NB4 (cell line): ENCODE results near the gene AUTS2.

Experiments used
- DNase-seq: peaks from one replicate; pipeline ENCODE4 v3.0.0; 2010; ENCODE audit warnings: low read depth
- H3K4me3 ChIP-seq: one replicate; pipeline ENCODE4 v1.5.1; 2011; ENCODE audit warnings: mild to moderate bottlenecking, low read depth, low read length, moderate library complexity
- MYC ChIP-seq: IDR thresholded peaks from 2 replicates; pipeline ENCODE4 v1.6.1; 2011; ENCODE audit warnings: low read depth, low read length
- POLR2A ChIP-seq: IDR thresholded peaks from 2 replicates; pipeline ENCODE4 v1.6.1; 2011; ENCODE audit warnings: mild to moderate bottlenecking; ENCODE audit not compliant: insufficient read length; ENCODE audit errors: extremely low read depth
- TF ChIP-seq, protein P1 (sequence below): IDR thresholded peaks from 2 replicates; pipeline ENCODE4 v1.6.1; 2011; ENCODE audit warnings: low read depth, low read length
- TF ChIP-seq, protein P2 (sequence below): IDR thresholded peaks from one replicate; pipeline ENCODE4 v1.5.1; 2012; ENCODE audit warnings: low read depth, low read length

Gene AUTS2

GRCh38 chr7:69879989-69880388 is 281.7 kb downstream of the AUTS2 start:
- DNase-seq, result no peak
- TF ChIP-seq, protein P1, sequence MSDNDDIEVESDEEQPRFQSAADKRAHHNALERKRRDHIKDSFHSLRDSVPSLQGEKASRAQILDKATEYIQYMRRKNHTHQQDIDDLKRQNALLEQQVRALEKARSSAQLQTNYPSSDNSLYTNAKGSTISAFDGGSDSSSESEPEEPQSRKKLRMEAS, result no peak
- TF ChIP-seq, protein P2, sequence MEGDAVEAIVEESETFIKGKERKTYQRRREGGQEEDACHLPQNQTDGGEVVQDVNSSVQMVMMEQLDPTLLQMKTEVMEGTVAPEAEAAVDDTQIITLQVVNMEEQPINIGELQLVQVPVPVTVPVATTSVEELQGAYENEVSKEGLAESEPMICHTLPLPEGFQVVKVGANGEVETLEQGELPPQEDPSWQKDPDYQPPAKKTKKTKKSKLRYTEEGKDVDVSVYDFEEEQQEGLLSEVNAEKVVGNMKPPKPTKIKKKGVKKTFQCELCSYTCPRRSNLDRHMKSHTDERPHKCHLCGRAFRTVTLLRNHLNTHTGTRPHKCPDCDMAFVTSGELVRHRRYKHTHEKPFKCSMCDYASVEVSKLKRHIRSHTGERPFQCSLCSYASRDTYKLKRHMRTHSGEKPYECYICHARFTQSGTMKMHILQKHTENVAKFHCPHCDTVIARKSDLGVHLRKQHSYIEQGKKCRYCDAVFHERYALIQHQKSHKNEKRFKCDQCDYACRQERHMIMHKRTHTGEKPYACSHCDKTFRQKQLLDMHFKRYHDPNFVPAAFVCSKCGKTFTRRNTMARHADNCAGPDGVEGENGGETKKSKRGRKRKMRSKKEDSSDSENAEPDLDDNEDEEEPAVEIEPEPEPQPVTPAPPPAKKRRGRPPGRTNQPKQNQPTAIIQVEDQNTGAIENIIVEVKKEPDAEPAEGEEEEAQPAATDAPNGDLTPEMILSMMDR, result no peak
- TF ChIP-seq MYC, result no peak
- no peak for TF ChIP-seq POLR2A
- no peak overlapping the region for H3K4me3 ChIP-seq

GRCh38 chr7:69880840-69881239 is 282.6 kb downstream of the AUTS2 start:
- no peak for DNase-seq
- no peak overlapping the region for H3K4me3 ChIP-seq
- TF ChIP-seq, protein P2, result no peak
- TF ChIP-seq POLR2A, result no peak
- TF ChIP-seq, protein P1, result no peak
- no peak for TF ChIP-seq MYC

GRCh38 chr7:69882269-69882668 is 284.0 kb downstream of the AUTS2 start:
- H3K4me3 ChIP-seq, result no peak overlapping the region
- DNase-seq, result no peak
- TF ChIP-seq POLR2A, result no peak
- TF ChIP-seq, protein P2, result no peak
- no peak for TF ChIP-seq MYC
- TF ChIP-seq, protein P1, result no peak

DNA sequence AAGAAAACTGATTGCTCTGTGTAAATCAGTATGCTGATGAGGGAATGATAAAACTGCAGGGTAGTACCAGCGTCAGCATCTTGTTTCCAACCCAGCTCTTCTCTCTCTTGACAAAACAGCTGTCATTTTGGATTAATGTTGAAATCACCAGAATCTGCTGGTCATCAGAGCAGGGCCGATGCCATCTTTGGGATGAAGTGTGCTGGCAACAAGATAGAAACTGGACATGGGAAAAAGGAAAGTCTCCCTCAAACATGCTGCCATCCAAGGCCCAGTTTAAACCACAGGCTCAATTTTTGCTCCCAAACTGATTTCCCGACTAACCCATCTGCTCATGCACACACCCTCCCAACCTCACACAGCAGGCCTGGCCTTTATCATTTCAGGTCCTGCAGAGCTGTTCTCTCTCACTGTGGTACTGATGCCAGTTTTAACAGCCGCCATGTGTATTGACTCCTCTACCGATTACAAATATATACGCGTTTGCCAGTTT is 285.2 kb downstream of the AUTS2 start:
- TF ChIP-seq, protein P1, result no peak
- TF ChIP-seq, protein P2, result no peak
- TF ChIP-seq POLR2A (no peak), MYC (no peak)
- no peak for DNase-seq
- H3K4me3 ChIP-seq, result no peak overlapping the region

DNA sequence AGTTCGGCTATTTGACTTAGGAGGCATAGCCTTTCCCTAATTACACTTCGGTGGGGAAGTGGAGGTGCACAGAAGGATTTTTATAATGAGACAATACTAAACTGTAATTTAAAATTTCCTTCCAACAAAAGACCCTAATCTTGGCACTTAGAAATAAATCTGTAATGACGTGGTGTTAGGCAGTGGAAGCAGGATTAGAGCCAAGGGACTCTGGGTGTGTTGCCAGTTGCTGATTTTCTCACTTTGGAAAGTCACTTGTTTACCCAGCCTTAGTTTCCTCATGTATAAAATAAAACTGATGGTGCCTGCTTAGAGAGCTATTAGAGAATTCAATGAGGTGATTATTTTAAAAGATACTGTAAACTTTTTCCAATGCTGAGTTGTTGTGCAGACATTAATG is 287.2 kb downstream of the AUTS2 start:
- TF ChIP-seq, protein P2, result no peak
- TF ChIP-seq MYC (no peak), POLR2A (no peak)
- TF ChIP-seq, protein P1, result no peak
- no peak overlapping the region for H3K4me3 ChIP-seq
- no peak for DNase-seq

GRCh38 chr7:69889338-69889975 is 291.2 kb downstream of the AUTS2 start:
- TF ChIP-seq POLR2A, result no peak
- TF ChIP-seq, protein P2, result no peak
- TF ChIP-seq, protein P1, result no peak
- no peak for TF ChIP-seq MYC
- H3K4me3 ChIP-seq, result no peak overlapping the region
- DNase-seq, result no peak
